HepG2 (cell line): ENCODE data around the gene EMC10. TPM values are rescaled to one million over a fixed set of nuclear protein-coding genes. Genes with fewer than 3 reads are reported as not detected.

Experiments used
- FOXC1 ChIP-seq: sonication (generic); formaldehyde crosslinking; IDR thresholded peaks from 2 replicates; pipeline ENCODE4 v1.8.0; 2022; ENCODE audit warnings: mild to moderate bottlenecking, missing genetic modification reagents, borderline replicate concordance
- NFE2 ChIP-seq: sonication (generic); formaldehyde crosslinking; IDR thresholded peaks from 2 replicates; pipeline ENCODE4 v1.4.0; 2020; ENCODE audit warnings: missing genetic modification reagents
- NR2F6 ChIP-seq, 2 experiments: IDR thresholded peaks; 2 replicates each; pipeline ENCODE4 v1.6.1; 2016; ENCODE audit warnings: antibody characterized with exemption in 1 of 2, mild to moderate bottlenecking in 1 of 2
- PLRG1 ChIP-seq: fragments of 450-650 bp; conservative IDR thresholded peaks from 2 replicates; pipeline ENCODE4 v1.6.1; 2016
- RFXAP ChIP-seq: sonication (generic); formaldehyde crosslinking; IDR thresholded peaks from 2 replicates; pipeline ENCODE4 v1.4.0; 2020; ENCODE audit warnings: missing genetic modification reagents, borderline replicate concordance
- ZMYM2 ChIP-seq: sonication (generic); formaldehyde crosslinking; IDR thresholded peaks from 2 replicates; pipeline ENCODE4 v1.8.0; 2022; ENCODE audit warnings: mild to moderate bottlenecking, missing genetic modification reagents
- ZMYM3 ChIP-seq: sonication (generic); formaldehyde crosslinking; IDR thresholded peaks from 2 replicates; pipeline ENCODE4 v1.5.1; 2020; ENCODE audit warnings: mild to moderate bottlenecking, missing genetic modification reagents
- ZNF180 ChIP-seq: sonication (generic); formaldehyde crosslinking; IDR thresholded peaks from 2 replicates; pipeline ENCODE4 v1.4.0; 2020; ENCODE audit warnings: low read depth, missing genetic modification reagents, borderline replicate concordance
- ZNF768 ChIP-seq: sonication (generic); formaldehyde crosslinking; IDR thresholded peaks from 2 replicates; pipeline ENCODE4 v1.4.0; 2020; ENCODE audit warnings: missing genetic modification reagents
- polyA plus RNA-seq, 8 experiments: library from polyadenylated mRNA; depleted of rRNA in 3 of 8; stranded (reverse) in 7 of 8; unstranded in 1 of 8; fragments of >200 nt; fragmentation: Illumina TruSeq in 4 of 8; extraction: Trizol in 4 of 8; gene quantifications; 2 replicates each; pipeline versions ENCODE4 v1.2.1 to v1.2.3, GENCODE V29; 2011 to 2016; ENCODE audit warnings: low read depth in 4 of 8, missing spikeins in 1 of 8, mixed read lengths in 1 of 8; ENCODE audit not compliant: insufficient read depth in 1 of 8
- total RNA-seq, 5 experiments: library from RNA; depleted of rRNA; stranded (reverse); fragments of >200 nt; fragmentation: Illumina TruSeq; extraction: Trizol; gene quantifications; 2 replicates each; pipeline ENCODE4 v1.2.3, GENCODE V29; 2016; ENCODE audit warnings: low read depth in 1 of 5
- TF ChIP-seq, protein P1 (sequence below): sonication (generic); formaldehyde crosslinking; IDR thresholded peaks from 2 replicates; pipeline ENCODE4 v1.8.1; 2023; ENCODE audit warnings: mild to moderate bottlenecking, missing genetic modification reagents
- TF ChIP-seq, protein P2 (sequence below): sonication (generic); formaldehyde crosslinking; IDR thresholded peaks from 2 replicates; pipeline ENCODE4 v1.5.0; 2020; ENCODE audit warnings: missing genetic modification reagents, mild to moderate bottlenecking, borderline replicate concordance
- TF ChIP-seq, protein P3 (sequence below): sonication (generic); formaldehyde crosslinking; IDR thresholded peaks from 2 replicates; pipeline ENCODE4 v1.4.0; 2020; ENCODE audit warnings: missing genetic modification reagents

Gene EMC10
- total and polyA plus RNA-seq, 2 of the 13 experiments (the other 11 are each of a cell fraction or from before 2014, with no cell fraction given) = not detected

DNA sequence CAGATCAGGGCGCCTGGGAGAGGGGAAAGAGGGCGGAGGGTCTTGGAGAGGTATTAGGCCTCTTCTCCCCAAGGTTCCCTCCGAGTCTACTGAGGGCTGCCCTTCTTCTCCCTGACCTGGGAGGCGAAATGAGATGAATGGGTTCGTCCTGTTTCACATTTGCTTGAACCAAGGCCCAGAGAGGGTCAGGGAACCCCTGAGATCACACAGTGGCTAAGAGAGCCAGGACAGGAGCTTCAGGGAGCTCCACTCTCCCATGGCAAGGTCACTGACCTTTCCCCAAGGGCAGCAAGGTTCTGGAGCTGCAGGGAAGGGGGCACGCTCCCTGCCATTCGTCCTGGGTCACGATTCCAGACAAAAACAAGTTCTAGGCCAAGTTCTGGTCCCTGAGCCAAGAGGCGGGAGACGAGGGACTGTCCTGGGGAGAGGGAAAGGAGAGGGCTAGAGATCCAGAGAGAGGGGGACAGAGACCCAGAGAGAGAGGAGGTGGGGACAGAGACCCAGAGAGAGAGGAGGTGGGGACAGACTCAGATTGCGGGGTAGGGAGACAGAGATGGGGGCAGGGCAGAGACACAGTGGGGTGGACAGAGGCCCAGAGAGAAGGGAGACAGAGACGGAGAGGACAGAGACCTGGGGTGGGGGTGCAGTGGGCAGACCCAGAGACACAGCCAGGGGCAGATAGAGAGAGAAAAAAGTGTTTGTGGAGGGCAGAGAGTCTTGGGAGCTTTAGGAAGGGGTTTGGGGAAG, 36.9 kb downstream of the EMC10 start (continued):
- TF ChIP-seq, protein P1, sequence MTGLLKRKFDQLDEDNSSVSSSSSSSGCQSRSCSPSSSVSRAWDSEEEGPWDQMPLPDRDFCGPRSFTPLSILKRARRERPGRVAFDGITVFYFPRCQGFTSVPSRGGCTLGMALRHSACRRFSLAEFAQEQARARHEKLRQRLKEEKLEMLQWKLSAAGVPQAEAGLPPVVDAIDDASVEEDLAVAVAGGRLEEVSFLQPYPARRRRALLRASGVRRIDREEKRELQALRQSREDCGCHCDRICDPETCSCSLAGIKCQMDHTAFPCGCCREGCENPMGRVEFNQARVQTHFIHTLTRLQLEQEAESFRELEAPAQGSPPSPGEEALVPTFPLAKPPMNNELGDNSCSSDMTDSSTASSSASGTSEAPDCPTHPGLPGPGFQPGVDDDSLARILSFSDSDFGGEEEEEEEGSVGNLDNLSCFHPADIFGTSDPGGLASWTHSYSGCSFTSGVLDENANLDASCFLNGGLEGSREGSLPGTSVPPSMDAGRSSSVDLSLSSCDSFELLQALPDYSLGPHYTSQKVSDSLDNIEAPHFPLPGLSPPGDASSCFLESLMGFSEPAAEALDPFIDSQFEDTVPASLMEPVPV = 0 out of 2 replicates have a peak, but pooled peaks have one; percentile 9
- TF ChIP-seq NR2F6 (IDR thresholded peaks at IDR 0.05) (no peak), NR2F6 (CRISPR knock-in tag; IDR thresholded peaks at IDR 0.05) (0 out of 2 replicates have a peak, but pooled peaks have one; percentile 10), PLRG1 (no peak), ZMYM3 (CRISPR knock-in tag) (peak; percentile 62; the same call in 1 of the 2 replicates), NFE2 (no peak), ZNF768 (CRISPR knock-in tag) (peak; percentile 94), RFXAP (CRISPR knock-in tag) (no peak), ZNF180 (no peak), ZMYM2 (CRISPR knock-in tag) (no peak), FOXC1 (CRISPR knock-in tag) (0 out of 2 replicates have a peak, but pooled peaks have one; percentile 37)
- TF ChIP-seq, protein P2, sequence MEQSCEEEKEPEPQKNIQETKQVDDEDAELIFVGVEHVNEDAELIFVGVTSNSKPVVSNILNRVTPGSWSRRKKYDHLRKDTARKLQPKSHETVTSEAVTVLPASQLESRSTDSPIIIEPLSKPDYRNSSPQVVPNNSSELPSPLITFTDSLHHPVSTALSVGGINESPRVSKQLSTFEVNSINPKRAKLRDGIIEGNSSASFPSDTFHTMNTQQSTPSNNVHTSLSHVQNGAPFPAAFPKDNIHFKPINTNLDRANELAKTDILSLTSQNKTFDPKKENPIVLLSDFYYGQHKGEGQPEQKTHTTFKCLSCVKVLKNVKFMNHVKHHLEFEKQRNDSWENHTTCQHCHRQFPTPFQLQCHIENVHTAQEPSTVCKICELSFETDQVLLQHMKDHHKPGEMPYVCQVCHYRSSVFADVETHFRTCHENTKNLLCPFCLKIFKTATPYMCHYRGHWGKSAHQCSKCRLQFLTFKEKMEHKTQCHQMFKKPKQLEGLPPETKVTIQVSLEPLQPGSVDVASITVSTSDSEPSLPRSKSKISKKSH (CRISPR knock-in tag) = peak; percentile 7; the same call in 1 of the 2 replicates
- TF ChIP-seq, protein P3, sequence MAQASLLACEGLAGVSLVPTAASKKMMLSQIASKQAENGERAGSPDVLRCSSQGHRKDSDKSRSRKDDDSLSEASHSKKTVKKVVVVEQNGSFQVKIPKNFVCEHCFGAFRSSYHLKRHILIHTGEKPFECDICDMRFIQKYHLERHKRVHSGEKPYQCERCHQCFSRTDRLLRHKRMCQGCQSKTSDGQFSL = peak; percentile 57; the same call in 1 of the 2 replicates
